DMS 273 (cell line): ENCODE measurements around the gene TSGA10IP.
A peak's percentile ranks its signal among the peaks of the same experiment; 100 is the strongest.

Source experiments
- DNase-seq: peaks from one replicate; lab custom pipeline; 2025; ENCODE audit not compliant: unreplicated experiment; lab: John Stamatoyannopoulos, UW

TSGA10IP gene

GRCh38 chr11:65917434-65918210 is 27.7 kb upstream of the TSGA10IP start:
- no peak for DNase-seq

GRCh38 chr11:65918211-65919140 is 26.8 kb upstream of the TSGA10IP start, which contains the start of gene C11orf68:
Gene C11orf68 (minus strand): TSS chr11:65919062. CDS start chr11:65919031, 31 bp downstream.
- peak; percentile 63 for DNase-seq

GRCh38 chr11:65919141-65919572 is 26.1 kb upstream of the TSGA10IP start, which contains the start of gene DRAP1:
Gene DRAP1 (plus strand): TSS chr11:65919426. CDS start chr11:65919502, 76 bp downstream.
- DNase-seq, result peak; percentile 97

GRCh38 chr11:65919573-65920371 is 25.5 kb upstream of the TSGA10IP start:
- DNase-seq, result peak; percentile 62

- DNase-seq, result no peak
Measured at GRCh38 chr11:65920372-65920802, 24.9 kb upstream of the TSGA10IP start.

GRCh38 chr11:65921033-65921555 is 24.2 kb upstream of the TSGA10IP start:
- DNase-seq, result no peak

GRCh38 chr11:65921876-65922275 is 23.4 kb upstream of the TSGA10IP start:
- no peak for DNase-seq

GRCh38 chr11:65922565-65922964 is 22.7 kb upstream of the TSGA10IP start:
- DNase-seq, result no peak

GRCh38 chr11:65925397-65925796 is 19.9 kb upstream of the TSGA10IP start:
- DNase-seq, result no peak

- DNase-seq, result no peak
Measured at GRCh38 chr11:65927904-65928397, 17.3 kb upstream of the TSGA10IP start.

GRCh38 chr11:65928667-65929066 is 16.6 kb upstream of the TSGA10IP start:
- no peak for DNase-seq

GRCh38 chr11:65931773-65932557 is 13.3 kb upstream of the TSGA10IP start:
- no peak for DNase-seq

GRCh38 chr11:65932558-65932919 is 12.7 kb upstream of the TSGA10IP start:
- peak; percentile 48 for DNase-seq

- peak; percentile 86 for DNase-seq
Measured at GRCh38 chr11:65934014-65934413, 11.3 kb upstream of the TSGA10IP start.

- DNase-seq, result no peak
Measured at GRCh38 chr11:65937766-65938165, 7.5 kb upstream of the TSGA10IP start.

- no peak for DNase-seq
Measured at GRCh38 chr11:65941720-65942310, 3.5 kb upstream of the TSGA10IP start.

GRCh38 chr11:65942531-65942930 is 2.7 kb upstream of the TSGA10IP start:
- DNase-seq, result no peak

- no peak for DNase-seq
Measured at GRCh38 chr11:65944191-65944590, 1.1 kb upstream of the TSGA10IP start.

- no peak for DNase-seq
Measured at GRCh38 chr11:65944767-65945166, 513 bp upstream of the TSGA10IP start.
